ENCODE measurements around the gene ENHO.

Gene ENHO

GRCh38 chr9:34555500-34555899 lies 32.7 kb upstream of the ENHO start:
- TF ChIP-seq ZFX (IDR thresholded peaks at IDR 0.05) = no peak
- TF ChIP-seq CTCF (conservative IDR thresholded peaks at IDR 0.05) = no peak

GRCh38 chr9:34555002-34555348 lies 32.2 kb upstream of the ENHO start:
- no peak overlapping the region for H3K27ac ChIP-seq
- TF ChIP-seq CTCF (conservative IDR thresholded peaks at IDR 0.05) = no peak
- no peak for TF ChIP-seq ZFX (IDR thresholded peaks at IDR 0.05)

More at GRCh38 chr9:34555500-34555899, 32.7 kb upstream of the ENHO start:
- no peak overlapping the region for H3K27ac ChIP-seq

GRCh38 chr9:34554211-34555001 lies 31.6 kb upstream of the ENHO start:
- TF ChIP-seq CTCF (conservative IDR thresholded peaks at IDR 0.05) (no peak), ZFX (IDR thresholded peaks at IDR 0.05) (no peak)

GRCh38 chr9:34553511-34554021 lies 30.8 kb upstream of the ENHO start:
- no peak for TF ChIP-seq ZFX (IDR thresholded peaks at IDR 0.05)
- TF ChIP-seq CTCF (conservative IDR thresholded peaks at IDR 0.05) = no peak
- no peak overlapping the region for H3K27ac ChIP-seq

More at GRCh38 chr9:34554211-34555001, 31.6 kb upstream of the ENHO start:
- no peak overlapping the region for H3K27ac ChIP-seq

- no peak for TF ChIP-seq ZFX (IDR thresholded peaks at IDR 0.05)
- no peak overlapping the region for H3K27ac ChIP-seq
These were observed 30.2 kb upstream of the ENHO start for GRCh38 chr9:34552986-34553385.

- no peak overlapping the region for H3K27ac ChIP-seq
- TF ChIP-seq CTCF (conservative IDR thresholded peaks at IDR 0.05) = no peak
These were observed 29.8 kb upstream of the ENHO start for GRCh38 chr9:34552606-34552981.

GRCh38 chr9:34551751-34552605 lies 29.2 kb upstream of the ENHO start:
- TF ChIP-seq CTCF (conservative IDR thresholded peaks at IDR 0.05) = no peak
- no peak for TF ChIP-seq ZFX (IDR thresholded peaks at IDR 0.05)

More at GRCh38 chr9:34551751-34552605, 29.2 kb upstream of the ENHO start:
- no peak overlapping the region for H3K27ac ChIP-seq

Measured in C4-2B (cell line).